HepG2 (cell line): ENCODE data around the gene NRG4. TPM values are rescaled to one million over a fixed set of nuclear protein-coding genes. Genes with fewer than 3 reads are reported as not detected.

Experiments
- DPF2 ChIP-seq: sonication (generic); formaldehyde crosslinking; IDR thresholded peaks from 2 replicates; pipeline ENCODE4 v1.4.0; 2020; ENCODE audit warnings: mild to moderate bottlenecking, low read depth, missing genetic modification reagents, borderline replicate concordance
- FOXA3 ChIP-seq: IDR thresholded peaks from 2 replicates; pipeline ENCODE4 v1.6.1; 2016; ENCODE audit warnings: missing genetic modification reagents, missing compliant biosample characterization
- FOXC1 ChIP-seq: sonication (generic); formaldehyde crosslinking; IDR thresholded peaks from 2 replicates; pipeline ENCODE4 v1.8.0; 2022; ENCODE audit warnings: mild to moderate bottlenecking, missing genetic modification reagents, borderline replicate concordance
- ISL2 ChIP-seq: sonication (generic); formaldehyde crosslinking; IDR thresholded peaks from 2 replicates; pipeline ENCODE4 v1.5.0; 2020; ENCODE audit warnings: missing genetic modification reagents
- KLF12 ChIP-seq: sonication (generic); formaldehyde crosslinking; IDR thresholded peaks from 2 replicates; pipeline ENCODE4 v1.4.0; 2020; ENCODE audit warnings: missing genetic modification reagents, borderline replicate concordance
- MAF1 ChIP-seq: sonication (generic); formaldehyde crosslinking; IDR thresholded peaks from 2 replicates; pipeline ENCODE4 v1.5.0; 2020; ENCODE audit warnings: missing genetic modification reagents, borderline replicate concordance
- NONO ChIP-seq, 2 experiments: fragments of 450-650 bp in 1 of 2; sonication (generic) in 1 of 2; formaldehyde crosslinking in 1 of 2; IDR thresholded peaks in 1 of 2; conservative IDR thresholded peaks in 1 of 2; 2 replicates each; pipeline versions ENCODE4 v1.6.1 to v1.8.0; 2017 to 2022; ENCODE audit warnings: mild to moderate bottlenecking in 1 of 2, missing genetic modification reagents in 1 of 2, moderate library complexity in 1 of 2
- PHF20 ChIP-seq: sonication (generic); formaldehyde crosslinking; IDR thresholded peaks from 2 replicates; pipeline ENCODE4 v1.5.0; 2020; ENCODE audit warnings: mild to moderate bottlenecking, missing genetic modification reagents
- RXRB ChIP-seq: IDR thresholded peaks from 2 replicates; pipeline ENCODE4 v1.6.1; 2016; ENCODE audit warnings: borderline replicate concordance, missing genetic modification reagents, missing compliant biosample characterization
- TFDP1 ChIP-seq: IDR thresholded peaks from 2 replicates; pipeline ENCODE4 v1.6.1; 2016; ENCODE audit warnings: missing compliant biosample characterization, missing genetic modification reagents, borderline replicate concordance
- XBP1 ChIP-seq: sonication (generic); formaldehyde crosslinking; IDR thresholded peaks from 2 replicates; pipeline ENCODE4 v1.5.0; 2020; ENCODE audit warnings: missing genetic modification reagents
- ZBTB34 ChIP-seq: sonication (generic); formaldehyde crosslinking; IDR thresholded peaks from 2 replicates; pipeline ENCODE4 v1.8.0; 2022; ENCODE audit warnings: mild to moderate bottlenecking, missing genetic modification reagents
- ZBTB46 ChIP-seq: sonication (generic); formaldehyde crosslinking; IDR thresholded peaks from 2 replicates; pipeline ENCODE4 v1.4.0; 2020; ENCODE audit warnings: mild to moderate bottlenecking, missing genetic modification reagents, borderline replicate concordance
- ZGPAT ChIP-seq: IDR thresholded peaks from 2 replicates; pipeline ENCODE4 v1.6.1; 2016; ENCODE audit warnings: mild to moderate bottlenecking
- ZKSCAN8 ChIP-seq: IDR thresholded peaks from 2 replicates; pipeline ENCODE4 v1.6.1; 2016; ENCODE audit warnings: borderline replicate concordance, missing genetic modification reagents, missing compliant biosample characterization
- ZNF234 ChIP-seq: sonication (generic); formaldehyde crosslinking; conservative IDR thresholded peaks from 2 replicates; pipeline ENCODE4 v1.5.1; 2020; ENCODE audit warnings: mild to moderate bottlenecking, missing genetic modification reagents
- ZNF343 ChIP-seq: sonication (generic); formaldehyde crosslinking; IDR thresholded peaks from 2 replicates; pipeline ENCODE4 v1.4.0; 2020; ENCODE audit warnings: mild to moderate bottlenecking, missing genetic modification reagents
- ZNF431 ChIP-seq: sonication (generic); formaldehyde crosslinking; IDR thresholded peaks from 2 replicates; pipeline ENCODE4 v1.9.0; 2022; ENCODE audit warnings: missing genetic modification reagents, low read depth, mild to moderate bottlenecking, borderline replicate concordance
- ZNF496 ChIP-seq: sonication (generic); formaldehyde crosslinking; IDR thresholded peaks from 2 replicates; pipeline ENCODE4 v1.8.1; 2023; ENCODE audit warnings: mild to moderate bottlenecking, moderate library complexity, missing genetic modification reagents; ENCODE audit not compliant: insufficient replicate concordance
- ZNF784 ChIP-seq: sonication (generic); formaldehyde crosslinking; IDR thresholded peaks from 2 replicates; pipeline ENCODE4 v1.5.1; 2020; ENCODE audit warnings: missing genetic modification reagents, mild to moderate bottlenecking, borderline replicate concordance
- ZSCAN25 ChIP-seq: sonication (generic); formaldehyde crosslinking; IDR thresholded peaks from 2 replicates; pipeline ENCODE4 v1.8.0; 2022; ENCODE audit warnings: mild to moderate bottlenecking, missing genetic modification reagents
- polyA plus RNA-seq, 8 experiments: library from polyadenylated mRNA; depleted of rRNA in 3 of 8; stranded (reverse) in 7 of 8; unstranded in 1 of 8; fragments of >200 nt; fragmentation: Illumina TruSeq in 4 of 8; extraction: Trizol in 4 of 8; gene quantifications; 2 replicates each; pipeline versions ENCODE4 v1.2.1 to v1.2.3, GENCODE V29; 2011 to 2016; ENCODE audit warnings: low read depth in 4 of 8, missing spikeins in 1 of 8, mixed read lengths in 1 of 8; ENCODE audit not compliant: insufficient read depth in 1 of 8
- total RNA-seq, 5 experiments: library from RNA; depleted of rRNA; stranded (reverse); fragments of >200 nt; fragmentation: Illumina TruSeq; extraction: Trizol; gene quantifications; 2 replicates each; pipeline ENCODE4 v1.2.3, GENCODE V29; 2016; ENCODE audit warnings: low read depth in 1 of 5

Gene NRG4
- total and polyA plus RNA-seq, 2 of the 13 experiments (the other 11 are each of a cell fraction or from before 2014, with no cell fraction given) = 0.01 TPM; not detected in 1

GRCh38 chr15:75903331-75904239 is 108.6 kb downstream of the NRG4 start, which contains the start of gene FBXO22 (continued):
- 0 out of 2 replicates have a peak, but pooled peaks have one; percentile 73 for TF ChIP-seq ZBTB46 (CRISPR knock-in tag)
- no peak for TF ChIP-seq ZNF496 (CRISPR knock-in tag)
- 0 out of 2 replicates have a peak, but pooled peaks have one; percentile 43 for TF ChIP-seq FOXC1 (CRISPR knock-in tag)
- peak; percentile 97; the same call in 1 of the 2 replicates for TF ChIP-seq KLF12 (CRISPR knock-in tag)
- peak; percentile 58; the same call in 1 of the 2 replicates for TF ChIP-seq TFDP1 (CRISPR knock-in tag)
- TF ChIP-seq ZNF234 (CRISPR knock-in tag) = no peak
- TF ChIP-seq ZNF343 (CRISPR knock-in tag) = peak; percentile 71; the same call in 1 of the 2 replicates
- peak; percentile 57; the same call in 1 of the 2 replicates for TF ChIP-seq ZKSCAN8 (CRISPR knock-in tag)
- peak; percentile 61; the same call in 1 of the 2 replicates for TF ChIP-seq ZBTB34 (CRISPR knock-in tag)
- peak; percentile 89; the same call in 1 of the 2 replicates for TF ChIP-seq ZNF784 (CRISPR knock-in tag)
- peak; percentile 61; the same call in 1 of the 2 replicates for TF ChIP-seq ZSCAN25 (CRISPR knock-in tag)
- no peak for TF ChIP-seq DPF2 (CRISPR knock-in tag)
- peak; percentile 63; the same call in 1 of the 2 replicates for TF ChIP-seq ZNF431 (CRISPR knock-in tag)
- TF ChIP-seq ISL2 (CRISPR knock-in tag) = peak; percentile 85
- peak; percentile 93 for TF ChIP-seq PHF20 (CRISPR knock-in tag)
- TF ChIP-seq MAF1 (CRISPR knock-in tag) = peak; percentile 94
- TF ChIP-seq ZGPAT = peak; percentile 94; the same call in 1 of the 2 replicates
- peak; percentile 74 for TF ChIP-seq XBP1 (CRISPR knock-in tag)
- TF ChIP-seq FOXA3 (CRISPR knock-in tag) = peak; percentile 73
- peak; percentile 59 for TF ChIP-seq RXRB (CRISPR knock-in tag)
- no peak for TF ChIP-seq NONO (IDR thresholded peaks at IDR 0.05)
- peak; percentile 94 for TF ChIP-seq NONO (CRISPR knock-in tag; conservative IDR thresholded peaks at IDR 0.05)
